ENCODE results near the gene HIPK3. TPM values are rescaled to one million over a fixed set of nuclear protein-coding genes. Genes with fewer than 3 reads are reported as not detected.

The HIPK3 gene
- total RNA-seq, 4 donors from 2014 or later, result 267 to 391 (median 316) TPM

DNA sequence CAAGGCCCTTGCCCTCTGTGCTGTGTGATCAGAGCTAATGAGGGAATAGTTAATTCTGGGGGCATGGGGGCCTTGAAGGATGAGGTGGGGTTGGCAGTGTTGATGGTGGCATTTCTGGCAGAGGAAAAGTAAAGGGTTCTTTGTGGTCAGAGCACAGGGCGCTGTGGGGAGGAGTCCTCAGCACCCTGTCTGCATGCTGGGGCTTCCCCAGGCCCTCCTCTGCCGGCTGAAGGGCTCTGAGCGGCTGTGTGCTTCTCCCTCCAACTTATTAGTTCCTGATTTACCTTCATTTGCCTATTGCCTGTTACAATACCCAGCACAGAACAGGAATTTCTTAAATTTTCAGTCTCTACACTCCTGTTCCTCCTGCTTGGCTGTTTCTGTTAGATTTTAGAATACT is 122.8 kb downstream of the HIPK3 start:
- no peaks in the 10 kb centered on the region for H3K36me3 ChIP-seq
- DNase-seq, result no peak
- no peak for TF ChIP-seq POLR2A (IDR thresholded peaks at IDR 0.05)
- TF ChIP-seq, protein P1, sequence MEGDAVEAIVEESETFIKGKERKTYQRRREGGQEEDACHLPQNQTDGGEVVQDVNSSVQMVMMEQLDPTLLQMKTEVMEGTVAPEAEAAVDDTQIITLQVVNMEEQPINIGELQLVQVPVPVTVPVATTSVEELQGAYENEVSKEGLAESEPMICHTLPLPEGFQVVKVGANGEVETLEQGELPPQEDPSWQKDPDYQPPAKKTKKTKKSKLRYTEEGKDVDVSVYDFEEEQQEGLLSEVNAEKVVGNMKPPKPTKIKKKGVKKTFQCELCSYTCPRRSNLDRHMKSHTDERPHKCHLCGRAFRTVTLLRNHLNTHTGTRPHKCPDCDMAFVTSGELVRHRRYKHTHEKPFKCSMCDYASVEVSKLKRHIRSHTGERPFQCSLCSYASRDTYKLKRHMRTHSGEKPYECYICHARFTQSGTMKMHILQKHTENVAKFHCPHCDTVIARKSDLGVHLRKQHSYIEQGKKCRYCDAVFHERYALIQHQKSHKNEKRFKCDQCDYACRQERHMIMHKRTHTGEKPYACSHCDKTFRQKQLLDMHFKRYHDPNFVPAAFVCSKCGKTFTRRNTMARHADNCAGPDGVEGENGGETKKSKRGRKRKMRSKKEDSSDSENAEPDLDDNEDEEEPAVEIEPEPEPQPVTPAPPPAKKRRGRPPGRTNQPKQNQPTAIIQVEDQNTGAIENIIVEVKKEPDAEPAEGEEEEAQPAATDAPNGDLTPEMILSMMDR (IDR thresholded peaks at IDR 0.05), result no peak
- intact Hi-C loops (cut with DNase I; ENCODE audit: low total_unique reads), result no loop called here
- H3K4me3 ChIP-seq, result no peak overlapping the region
- no peaks in the 10 kb centered on the region for H3K9me3 ChIP-seq
- H3K27ac ChIP-seq, result no peak overlapping the region
- no peaks in the 10 kb centered on the region for H3K27me3 ChIP-seq
- H3K4me1 ChIP-seq, result peaks cover 0 to 8% of the 10 kb centered on the region in 2 donors

DNA sequence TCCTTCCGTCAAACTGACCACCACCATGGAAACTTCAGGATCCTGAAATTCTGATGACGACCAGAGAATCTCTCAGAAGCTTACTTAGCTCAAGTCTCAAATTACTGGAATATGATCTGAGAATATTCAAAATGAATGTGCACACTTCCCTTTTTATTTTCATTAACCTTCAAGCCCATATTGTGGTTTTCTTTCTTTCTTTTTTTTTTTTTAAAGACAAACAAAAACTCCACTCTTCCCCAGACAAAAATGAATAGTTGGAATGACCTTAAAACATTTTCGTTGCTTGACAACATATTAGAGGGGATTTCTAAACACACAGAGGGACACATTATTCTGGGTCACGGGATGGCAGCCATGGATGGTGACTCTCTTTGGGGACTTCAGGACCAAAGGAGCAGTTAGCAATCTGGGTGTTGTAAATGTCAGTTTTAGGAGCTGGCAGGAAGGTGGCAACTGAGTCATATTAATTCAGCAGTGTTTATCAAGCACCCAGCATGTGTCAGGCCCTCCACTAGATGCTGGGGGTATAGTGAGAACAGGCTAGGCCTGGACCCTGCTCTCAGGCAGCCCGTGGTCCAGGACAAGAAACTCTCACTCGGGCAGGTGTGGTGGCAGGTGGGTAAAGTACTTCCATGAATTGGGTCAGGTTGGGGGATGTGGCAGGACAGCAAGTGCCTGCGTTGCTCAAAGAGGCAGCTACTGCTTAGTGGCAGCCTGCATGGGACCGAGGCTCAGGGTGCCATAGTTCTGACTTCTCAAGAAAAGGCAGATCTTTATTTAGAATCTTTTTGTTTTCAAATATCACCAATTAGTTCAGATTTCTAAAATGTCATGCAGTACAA is 126.1 kb downstream of the HIPK3 start:
- TF ChIP-seq, protein P1 (IDR thresholded peaks at IDR 0.05), result no peak
- TF ChIP-seq POLR2A (IDR thresholded peaks at IDR 0.05), result no peak
- DNase-seq, result no peak
- Histone ChIP-seq H3K4me1 (no peaks in the 10 kb centered on the region), H3K9me3 (no peaks in the 10 kb centered on the region), H3K4me3 (no peak overlapping the region), H3K27ac (no peak overlapping the region), H3K36me3 (no peaks in the 10 kb centered on the region), H3K27me3 (no peaks in the 10 kb centered on the region)
- intact Hi-C loops (cut with DNase I; ENCODE audit: low total_unique reads), result no loop called here

DNA sequence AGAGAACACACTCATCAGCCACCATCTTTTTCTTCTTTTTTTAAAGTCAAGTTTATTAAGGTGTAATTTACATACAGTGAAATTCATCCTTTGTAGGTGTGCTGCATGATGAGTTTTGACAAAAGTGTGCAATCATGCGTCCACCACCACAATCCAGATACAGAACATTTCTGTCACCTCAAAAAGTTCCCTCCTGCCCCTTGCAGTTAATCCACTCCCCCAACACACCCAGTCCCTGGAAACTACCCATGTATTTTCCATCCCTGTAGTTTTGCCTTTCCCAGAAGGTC is 126.7 kb downstream of the HIPK3 start:
- TF ChIP-seq, protein P1 (IDR thresholded peaks at IDR 0.05), result no peak
- TF ChIP-seq POLR2A (IDR thresholded peaks at IDR 0.05), result no peak
- no peaks in the 10 kb centered on the region for H3K36me3 ChIP-seq
- intact Hi-C loops (cut with DNase I; ENCODE audit: low total_unique reads), result no loop called here

DNA sequence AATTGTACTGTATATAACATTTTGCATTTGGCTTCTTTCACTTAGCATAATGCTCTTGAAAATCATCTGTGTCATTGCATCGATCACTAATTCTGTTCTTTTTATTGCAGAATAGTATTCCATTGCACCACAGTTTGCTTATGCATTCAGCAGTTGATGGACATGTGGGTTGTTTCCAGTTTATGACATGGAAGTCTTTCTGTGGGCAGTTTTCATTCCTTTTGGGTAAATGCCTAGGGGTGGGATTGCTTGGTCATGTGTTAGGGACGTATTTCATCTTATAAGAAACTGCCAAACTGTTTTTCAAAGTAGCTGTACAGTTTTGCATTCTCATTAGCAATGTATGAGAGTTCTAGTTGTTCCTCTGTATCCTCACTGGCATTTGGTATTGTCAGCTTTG is 127.0 kb downstream of the HIPK3 start:
- TF ChIP-seq, protein P1 (IDR thresholded peaks at IDR 0.05), result no peak
- no peak for TF ChIP-seq POLR2A (IDR thresholded peaks at IDR 0.05)
- Histone ChIP-seq H3K4me3 (no peak overlapping the region), H3K27ac (no peak overlapping the region), H3K27me3 (no peaks in the 10 kb centered on the region), H3K36me3 (no peaks in the 10 kb centered on the region), H3K9me3 (no peaks in the 10 kb centered on the region), H3K4me1 (no peaks in the 10 kb centered on the region)
- intact Hi-C loops (cut with DNase I; ENCODE audit: low total_unique reads), result no loop called here
- DNase-seq, result no peak

More for the DNA sequence above, 126.7 kb downstream of the HIPK3 start:
- DNase-seq, result no peak
- H3K27ac ChIP-seq, result no peak overlapping the region
- H3K9me3 ChIP-seq, result no peaks in the 10 kb centered on the region
- H3K4me1 ChIP-seq, result no peaks in the 10 kb centered on the region
- no peak overlapping the region for H3K4me3 ChIP-seq
- H3K27me3 ChIP-seq, result no peaks in the 10 kb centered on the region

DNA sequence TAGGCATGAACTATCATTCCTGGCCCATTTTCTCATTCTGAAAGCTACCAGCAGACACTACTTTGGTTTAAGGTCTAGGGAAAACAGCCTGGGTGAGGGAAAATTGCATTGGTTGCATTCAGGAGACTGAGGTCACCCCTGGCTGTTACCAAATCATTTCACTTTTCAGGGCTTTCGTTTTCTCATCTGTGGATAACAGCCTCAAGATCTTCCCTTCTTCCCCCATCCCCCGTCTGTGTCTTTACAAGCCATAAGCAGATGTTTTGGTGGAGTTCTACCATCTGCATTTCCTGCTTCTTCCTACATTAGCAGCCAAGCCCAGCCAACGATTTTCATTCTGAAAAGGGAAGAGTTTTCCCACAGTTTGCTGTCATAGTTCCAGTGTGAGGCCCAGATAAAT is 130.4 kb downstream of the HIPK3 start:
- Histone ChIP-seq H3K27ac (no peak overlapping the region), H3K4me1 (no peaks in the 10 kb centered on the region), H3K4me3 (no peak overlapping the region), H3K27me3 (no peaks in the 10 kb centered on the region), H3K9me3 (no peaks in the 10 kb centered on the region), H3K36me3 (no peaks in the 10 kb centered on the region)
- intact Hi-C loops (cut with DNase I; ENCODE audit: low total_unique reads), result no loop called here
- DNase-seq, result no peak
- TF ChIP-seq, protein P1 (IDR thresholded peaks at IDR 0.05), result no peak

All from uterus (tissue), 4 donors.